GM23338 (cell line): ENCODE measurements around the gene KRTAP19-5. TPM values are rescaled to one million over a fixed set of nuclear protein-coding genes. Genes with fewer than 3 reads are reported as not detected.

Source experiments
- ATAC-seq: fragments of 200-7000 bp; cut with Tn5 transposase; 3 replicates; pipeline ENCODE4 v1.9.1; 2020
- DNase-seq: peaks from one replicate; pipeline ENCODE4 v3.0.0-alpha.2; 2015; ENCODE audit warnings: low spot score
- H2AFZ ChIP-seq: fragments of 200-600 bp; sonication (generic); 2 replicates; pipeline ENCODE4 v1.8.0; 2016; ENCODE audit warnings: antibody characterized with exemption, mild to moderate bottlenecking, moderate library complexity
- H3F3A ChIP-seq: fragments of 200-600 bp; sonication (generic); replicated peaks from 2 replicates; pipeline ENCODE4 v1.8.0; 2017; ENCODE audit warnings: antibody characterized with exemption, mixed run types, low read depth
- H3K27ac ChIP-seq: fragments of 200-600 bp; sonication (generic); 2 replicates; pipeline ENCODE4 v1.6.1; 2016; ENCODE audit warnings: low read depth
- H3K27me3 ChIP-seq: fragments of 200-600 bp; sonication (generic); 2 replicates; pipeline ENCODE4 v1.8.0; 2016; ENCODE audit warnings: mild to moderate bottlenecking, mixed run types, moderate library complexity; ENCODE audit not compliant: insufficient read depth
- H3K36me3 ChIP-seq: fragments of 200-600 bp; sonication (generic); 2 replicates; pipeline ENCODE4 v1.8.0; 2016; ENCODE audit warnings: mild to moderate bottlenecking; ENCODE audit not compliant: insufficient read depth
- H3K4me1 ChIP-seq: fragments of 200-600 bp; sonication (generic); 2 replicates; pipeline ENCODE4 v1.8.0; 2016; ENCODE audit warnings: mild to moderate bottlenecking, moderate library complexity; ENCODE audit not compliant: insufficient read depth
- H3K4me2 ChIP-seq: fragments of 200-600 bp; sonication (generic); 2 replicates; pipeline ENCODE4 v1.7.1; 2017; ENCODE audit warnings: mixed run types
- H3K4me3 ChIP-seq: fragments of 200-600 bp; sonication (generic); 2 replicates; pipeline ENCODE4 v1.6.1; 2016; ENCODE audit warnings: mixed run types
- H3K79me2 ChIP-seq: fragments of 200-600 bp; sonication (generic); replicated peaks from 2 replicates; pipeline ENCODE4 v1.8.0; 2017; ENCODE audit warnings: mild to moderate bottlenecking; ENCODE audit not compliant: insufficient read depth
- H3K9me2 ChIP-seq: fragments of 200-600 bp; sonication (generic); 2 replicates; pipeline ENCODE4 v1.8.0; 2017; ENCODE audit not compliant: insufficient read depth
- H4K20me1 ChIP-seq: fragments of 200-600 bp; sonication (generic); replicated peaks from 2 replicates; pipeline ENCODE4 v1.8.0; 2017; ENCODE audit warnings: mild to moderate bottlenecking; ENCODE audit not compliant: insufficient read depth
- H3K27ac Mint-ChIP-seq: 2 replicates; pipeline ENCODE4 v1.8.0; 2020; ENCODE audit warnings: inconsistent platforms, mild to moderate bottlenecking, moderate library complexity, mixed read lengths
- H3K27me3 Mint-ChIP-seq: 3 replicates; pipeline ENCODE4 v1.8.0; 2022; ENCODE audit warnings: low read depth, mild to moderate bottlenecking, moderate library complexity, mixed read lengths, inconsistent platforms; ENCODE audit not compliant: insufficient read depth, poor library complexity
- H3K36me3 Mint-ChIP-seq: 3 replicates; pipeline ENCODE4 v1.8.0; 2021; ENCODE audit warnings: low read depth, mild to moderate bottlenecking, inconsistent platforms, moderate library complexity, mixed read lengths
- H3K4me1 Mint-ChIP-seq: 3 replicates; pipeline ENCODE4 v1.8.0; 2020; ENCODE audit warnings: mild to moderate bottlenecking, inconsistent platforms, mixed read lengths
- H3K4me3 Mint-ChIP-seq: 3 replicates; pipeline ENCODE4 v1.8.0; 2021; ENCODE audit warnings: moderate library complexity, mild to moderate bottlenecking, inconsistent platforms, mixed read lengths
- H3K9me3 Mint-ChIP-seq: 3 replicates; pipeline ENCODE4 v1.8.0; 2020; ENCODE audit warnings: moderate library complexity, mild to moderate bottlenecking, inconsistent platforms, mixed read lengths
- CREB1 ChIP-seq: fragments of 250-450 bp; sonication (Bioruptor Pico); IDR thresholded peaks from 2 replicates; pipeline ENCODE4 v1.5.0; 2020; ENCODE audit warnings: low read depth, mild to moderate bottlenecking, moderate library complexity
- EZH2 ChIP-seq: fragments of 200-600 bp; sonication (generic); IDR thresholded peaks from one replicate; pipeline ENCODE4 v1.8.0; 2017; ENCODE audit warnings: antibody characterized with exemption, mild to moderate bottlenecking, low read depth; ENCODE audit not compliant: unreplicated experiment
- EZH2phosphoT487 ChIP-seq: fragments of 200-600 bp; sonication (generic); IDR thresholded peaks from one replicate; pipeline ENCODE4 v1.8.1; 2018; ENCODE audit warnings: antibody characterized with exemption; ENCODE audit not compliant: unreplicated experiment
- JUNB ChIP-seq: IDR thresholded peaks from one replicate; pipeline ENCODE4 v1.6.1; 2016; ENCODE audit warnings: antibody characterized with exemption; ENCODE audit not compliant: unreplicated experiment
- NANOG ChIP-seq: IDR thresholded peaks from 2 replicates; pipeline ENCODE4 v1.6.1; 2016; ENCODE audit warnings: antibody characterized with exemption, borderline replicate concordance
- POLR2AphosphoS5 ChIP-seq: IDR thresholded peaks from 2 replicates; pipeline ENCODE4 v1.6.1; 2016; ENCODE audit warnings: antibody characterized with exemption, low read depth
- STAT1 ChIP-seq: IDR thresholded peaks from one replicate; pipeline ENCODE4 v1.6.1; 2016; ENCODE audit warnings: antibody characterized with exemption; ENCODE audit not compliant: unreplicated experiment
- ZNF114 ChIP-seq: fragments of 250-450 bp; sonication (Bioruptor Pico); IDR thresholded peaks from 2 replicates; pipeline ENCODE4 v1.5.0; 2020; ENCODE audit warnings: mild to moderate bottlenecking, moderate library complexity
- ZNF331 ChIP-seq: fragments of 250-450 bp; sonication (Bioruptor Pico); IDR thresholded peaks from 2 replicates; pipeline ENCODE4 v1.5.0; 2020; ENCODE audit warnings: low read depth, mild to moderate bottlenecking, moderate library complexity
- polyA plus RNA-seq: library from polyadenylated mRNA; unstranded; fragments of >200 nt; fragmentation: Nextera tagmentation; extraction: Ambion mirVana; gene quantifications from 2 replicates; pipeline ENCODE4 v1.2.1, GENCODE V29; 2016
- total RNA-seq: library from RNA; depleted of rRNA; stranded (reverse); fragments of >200 nt; shearing (Covaris generic); gene quantifications from 2 replicates; pipeline ENCODE4 v1.2.3, GENCODE V29; 2014
- TF ChIP-seq, protein P1 (sequence below): fragments of 250-450 bp; sonication (Bioruptor Pico); IDR thresholded peaks from 2 replicates; pipeline ENCODE4 v1.5.0; 2020; ENCODE audit warnings: mild to moderate bottlenecking, moderate library complexity
- TF ChIP-seq, protein P2 (sequence below): IDR thresholded peaks from 2 replicates; pipeline ENCODE4 v1.6.1; 2016; ENCODE audit warnings: antibody characterized with exemption
- TF ChIP-seq, protein P3 (sequence below), 2 experiments: fragments of 200-600 bp in 1 of 2; sonication (generic) in 1 of 2; conservative IDR thresholded peaks; 2 replicates each; pipeline versions ENCODE4 v1.5.1 to v1.6.1; 2016 to 2017; ENCODE audit warnings: antibody characterized with exemption in 2 of 2, low read depth in 2 of 2, mild to moderate bottlenecking in 2 of 2, moderate library complexity in 1 of 2
- TF ChIP-seq, protein P4 (sequence below): IDR thresholded peaks from one replicate; pipeline ENCODE4 v1.6.1; 2018; ENCODE audit warnings: antibody characterized with exemption; ENCODE audit not compliant: unreplicated experiment

Gene KRTAP19-5
- total and polyA plus RNA-seq, 2 experiments from 2014 or later, result not detected

DNA sequence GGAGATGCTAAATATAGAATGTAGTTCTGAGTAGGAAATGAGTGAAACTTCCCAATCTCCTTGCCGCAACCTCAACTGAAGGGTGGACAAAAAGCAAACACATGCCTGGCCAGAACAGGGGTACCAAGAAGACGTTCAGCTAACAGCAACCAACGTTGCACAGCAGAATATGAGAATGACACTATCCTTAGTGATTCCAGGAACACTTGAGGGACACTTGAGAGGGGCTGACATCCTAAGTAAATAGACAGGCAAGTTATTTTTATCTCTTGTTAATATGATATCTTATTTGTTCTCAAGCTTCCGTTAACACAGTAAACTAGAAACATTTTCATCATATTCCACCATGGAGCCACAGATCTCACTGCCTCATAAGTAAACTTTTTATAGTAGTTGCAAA lies 22.7 kb downstream of the KRTAP19-5 start:
- no peaks in the 10 kb centered on the region for H3K9me2 ChIP-seq
- H3K36me3 Mint-ChIP-seq, result no peaks in the 10 kb centered on the region
- DNase-seq (no peak), ATAC-seq (no peak)
- H3K36me3 ChIP-seq, result no peaks in the 10 kb centered on the region
- no peaks in the 10 kb centered on the region for H3K9me3 Mint-ChIP-seq
- H3K4me1 ChIP-seq, result no peaks in the 10 kb centered on the region
- peaks cover 3% of the 10 kb centered on the region; the same call in 2 of the 3 replicates for H3K4me1 Mint-ChIP-seq
- H3F3A ChIP-seq, result no peaks in the 10 kb centered on the region
- H3K79me2 ChIP-seq, result no peaks in the 10 kb centered on the region
- no peaks in the 10 kb centered on the region for H3K27me3 ChIP-seq
- H3K4me2 ChIP-seq, result no peak overlapping the region
- H2AFZ ChIP-seq, result no peak overlapping the region
- no peak overlapping the region for H3K27ac ChIP-seq
- no peaks in the 10 kb centered on the region for H4K20me1 ChIP-seq
- no peak overlapping the region for H3K27ac Mint-ChIP-seq
- TF ChIP-seq NANOG, result no peak
- no peak for TF ChIP-seq JUNB
- no peak for TF ChIP-seq EZH2
- TF ChIP-seq POLR2AphosphoS5, result no peak
- TF ChIP-seq, protein P1, sequence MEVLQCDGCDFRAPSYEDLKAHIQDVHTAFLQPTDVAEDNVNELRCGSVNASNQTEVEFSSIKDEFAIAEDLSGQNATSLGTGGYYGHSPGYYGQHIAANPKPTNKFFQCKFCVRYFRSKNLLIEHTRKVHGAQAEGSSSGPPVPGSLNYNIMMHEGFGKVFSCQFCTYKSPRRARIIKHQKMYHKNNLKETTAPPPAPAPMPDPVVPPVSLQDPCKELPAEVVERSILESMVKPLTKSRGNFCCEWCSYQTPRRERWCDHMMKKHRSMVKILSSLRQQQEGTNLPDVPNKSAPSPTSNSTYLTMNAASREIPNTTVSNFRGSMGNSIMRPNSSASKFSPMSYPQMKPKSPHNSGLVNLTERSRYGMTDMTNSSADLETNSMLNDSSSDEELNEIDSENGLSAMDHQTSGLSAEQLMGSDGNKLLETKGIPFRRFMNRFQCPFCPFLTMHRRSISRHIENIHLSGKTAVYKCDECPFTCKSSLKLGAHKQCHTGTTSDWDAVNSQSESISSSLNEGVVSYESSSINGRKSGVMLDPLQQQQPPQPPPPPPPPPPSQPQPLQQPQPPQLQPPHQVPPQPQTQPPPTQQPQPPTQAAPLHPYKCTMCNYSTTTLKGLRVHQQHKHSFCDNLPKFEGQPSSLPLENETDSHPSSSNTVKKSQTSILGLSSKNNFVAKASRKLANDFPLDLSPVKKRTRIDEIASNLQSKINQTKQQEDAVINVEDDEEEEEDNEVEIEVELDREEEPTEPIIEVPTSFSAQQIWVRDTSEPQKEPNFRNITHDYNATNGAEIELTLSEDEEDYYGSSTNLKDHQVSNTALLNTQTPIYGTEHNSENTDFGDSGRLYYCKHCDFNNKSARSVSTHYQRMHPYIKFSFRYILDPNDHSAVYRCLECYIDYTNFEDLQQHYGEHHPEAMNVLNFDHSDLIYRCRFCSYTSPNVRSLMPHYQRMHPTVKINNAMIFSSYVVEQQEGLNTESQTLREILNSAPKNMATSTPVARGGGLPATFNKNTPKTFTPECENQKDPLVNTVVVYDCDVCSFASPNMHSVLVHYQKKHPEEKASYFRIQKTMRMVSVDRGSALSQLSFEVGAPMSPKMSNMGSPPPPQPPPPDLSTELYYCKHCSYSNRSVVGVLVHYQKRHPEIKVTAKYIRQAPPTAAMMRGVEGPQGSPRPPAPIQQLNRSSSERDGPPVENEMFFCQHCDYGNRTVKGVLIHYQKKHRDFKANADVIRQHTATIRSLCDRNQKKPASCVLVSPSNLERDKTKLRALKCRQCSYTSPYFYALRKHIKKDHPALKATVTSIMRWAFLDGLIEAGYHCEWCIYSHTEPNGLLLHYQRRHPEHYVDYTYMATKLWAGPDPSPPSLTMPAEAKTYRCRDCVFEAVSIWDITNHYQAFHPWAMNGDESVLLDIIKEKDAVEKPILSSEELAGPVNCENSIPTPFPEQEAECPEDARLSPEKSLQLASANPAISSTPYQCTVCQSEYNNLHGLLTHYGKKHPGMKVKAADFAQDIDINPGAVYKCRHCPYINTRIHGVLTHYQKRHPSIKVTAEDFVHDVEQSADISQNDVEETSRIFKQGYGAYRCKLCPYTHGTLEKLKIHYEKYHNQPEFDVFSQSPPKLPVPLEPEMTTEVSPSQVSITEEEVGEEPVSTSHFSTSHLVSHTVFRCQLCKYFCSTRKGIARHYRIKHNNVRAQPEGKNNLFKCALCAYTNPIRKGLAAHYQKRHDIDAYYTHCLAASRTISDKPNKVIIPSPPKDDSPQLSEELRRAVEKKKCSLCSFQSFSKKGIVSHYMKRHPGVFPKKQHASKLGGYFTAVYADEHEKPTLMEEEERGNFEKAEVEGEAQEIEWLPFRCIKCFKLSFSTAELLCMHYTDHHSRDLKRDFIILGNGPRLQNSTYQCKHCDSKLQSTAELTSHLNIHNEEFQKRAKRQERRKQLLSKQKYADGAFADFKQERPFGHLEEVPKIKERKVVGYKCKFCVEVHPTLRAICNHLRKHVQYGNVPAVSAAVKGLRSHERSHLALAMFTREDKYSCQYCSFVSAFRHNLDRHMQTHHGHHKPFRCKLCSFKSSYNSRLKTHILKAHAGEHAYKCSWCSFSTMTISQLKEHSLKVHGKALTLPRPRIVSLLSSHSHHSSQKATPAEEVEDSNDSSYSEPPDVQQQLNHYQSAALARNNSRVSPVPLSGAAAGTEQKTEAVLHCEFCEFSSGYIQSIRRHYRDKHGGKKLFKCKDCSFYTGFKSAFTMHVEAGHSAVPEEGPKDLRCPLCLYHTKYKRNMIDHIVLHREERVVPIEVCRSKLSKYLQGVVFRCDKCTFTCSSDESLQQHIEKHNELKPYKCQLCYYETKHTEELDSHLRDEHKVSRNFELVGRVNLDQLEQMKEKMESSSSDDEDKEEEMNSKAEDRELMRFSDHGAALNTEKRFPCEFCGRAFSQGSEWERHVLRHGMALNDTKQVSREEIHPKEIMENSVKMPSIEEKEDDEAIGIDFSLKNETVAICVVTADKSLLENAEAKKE, result no peak
- no peak for TF ChIP-seq ZNF114
- no peak for TF ChIP-seq EZH2phosphoT487
- no peak for TF ChIP-seq ZNF331 (CRISPR knock-in tag)
- TF ChIP-seq, protein P2, sequence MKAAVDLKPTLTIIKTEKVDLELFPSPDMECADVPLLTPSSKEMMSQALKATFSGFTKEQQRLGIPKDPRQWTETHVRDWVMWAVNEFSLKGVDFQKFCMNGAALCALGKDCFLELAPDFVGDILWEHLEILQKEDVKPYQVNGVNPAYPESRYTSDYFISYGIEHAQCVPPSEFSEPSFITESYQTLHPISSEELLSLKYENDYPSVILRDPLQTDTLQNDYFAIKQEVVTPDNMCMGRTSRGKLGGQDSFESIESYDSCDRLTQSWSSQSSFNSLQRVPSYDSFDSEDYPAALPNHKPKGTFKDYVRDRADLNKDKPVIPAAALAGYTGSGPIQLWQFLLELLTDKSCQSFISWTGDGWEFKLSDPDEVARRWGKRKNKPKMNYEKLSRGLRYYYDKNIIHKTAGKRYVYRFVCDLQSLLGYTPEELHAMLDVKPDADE, result no peak
- no peak for TF ChIP-seq STAT1
- TF ChIP-seq, protein P3, sequence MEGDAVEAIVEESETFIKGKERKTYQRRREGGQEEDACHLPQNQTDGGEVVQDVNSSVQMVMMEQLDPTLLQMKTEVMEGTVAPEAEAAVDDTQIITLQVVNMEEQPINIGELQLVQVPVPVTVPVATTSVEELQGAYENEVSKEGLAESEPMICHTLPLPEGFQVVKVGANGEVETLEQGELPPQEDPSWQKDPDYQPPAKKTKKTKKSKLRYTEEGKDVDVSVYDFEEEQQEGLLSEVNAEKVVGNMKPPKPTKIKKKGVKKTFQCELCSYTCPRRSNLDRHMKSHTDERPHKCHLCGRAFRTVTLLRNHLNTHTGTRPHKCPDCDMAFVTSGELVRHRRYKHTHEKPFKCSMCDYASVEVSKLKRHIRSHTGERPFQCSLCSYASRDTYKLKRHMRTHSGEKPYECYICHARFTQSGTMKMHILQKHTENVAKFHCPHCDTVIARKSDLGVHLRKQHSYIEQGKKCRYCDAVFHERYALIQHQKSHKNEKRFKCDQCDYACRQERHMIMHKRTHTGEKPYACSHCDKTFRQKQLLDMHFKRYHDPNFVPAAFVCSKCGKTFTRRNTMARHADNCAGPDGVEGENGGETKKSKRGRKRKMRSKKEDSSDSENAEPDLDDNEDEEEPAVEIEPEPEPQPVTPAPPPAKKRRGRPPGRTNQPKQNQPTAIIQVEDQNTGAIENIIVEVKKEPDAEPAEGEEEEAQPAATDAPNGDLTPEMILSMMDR (conservative IDR thresholded peaks at IDR 0.05; ENCODE audit: low read depth in 2 of 2), result no peak
- TF ChIP-seq CREB1 (CRISPR knock-in tag), result no peak
- TF ChIP-seq, protein P4, sequence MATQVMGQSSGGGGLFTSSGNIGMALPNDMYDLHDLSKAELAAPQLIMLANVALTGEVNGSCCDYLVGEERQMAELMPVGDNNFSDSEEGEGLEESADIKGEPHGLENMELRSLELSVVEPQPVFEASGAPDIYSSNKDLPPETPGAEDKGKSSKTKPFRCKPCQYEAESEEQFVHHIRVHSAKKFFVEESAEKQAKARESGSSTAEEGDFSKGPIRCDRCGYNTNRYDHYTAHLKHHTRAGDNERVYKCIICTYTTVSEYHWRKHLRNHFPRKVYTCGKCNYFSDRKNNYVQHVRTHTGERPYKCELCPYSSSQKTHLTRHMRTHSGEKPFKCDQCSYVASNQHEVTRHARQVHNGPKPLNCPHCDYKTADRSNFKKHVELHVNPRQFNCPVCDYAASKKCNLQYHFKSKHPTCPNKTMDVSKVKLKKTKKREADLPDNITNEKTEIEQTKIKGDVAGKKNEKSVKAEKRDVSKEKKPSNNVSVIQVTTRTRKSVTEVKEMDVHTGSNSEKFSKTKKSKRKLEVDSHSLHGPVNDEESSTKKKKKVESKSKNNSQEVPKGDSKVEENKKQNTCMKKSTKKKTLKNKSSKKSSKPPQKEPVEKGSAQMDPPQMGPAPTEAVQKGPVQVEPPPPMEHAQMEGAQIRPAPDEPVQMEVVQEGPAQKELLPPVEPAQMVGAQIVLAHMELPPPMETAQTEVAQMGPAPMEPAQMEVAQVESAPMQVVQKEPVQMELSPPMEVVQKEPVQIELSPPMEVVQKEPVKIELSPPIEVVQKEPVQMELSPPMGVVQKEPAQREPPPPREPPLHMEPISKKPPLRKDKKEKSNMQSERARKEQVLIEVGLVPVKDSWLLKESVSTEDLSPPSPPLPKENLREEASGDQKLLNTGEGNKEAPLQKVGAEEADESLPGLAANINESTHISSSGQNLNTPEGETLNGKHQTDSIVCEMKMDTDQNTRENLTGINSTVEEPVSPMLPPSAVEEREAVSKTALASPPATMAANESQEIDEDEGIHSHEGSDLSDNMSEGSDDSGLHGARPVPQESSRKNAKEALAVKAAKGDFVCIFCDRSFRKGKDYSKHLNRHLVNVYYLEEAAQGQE, result no peak
- no peak overlapping the region for H3K4me3 Mint-ChIP-seq
- no peaks in the 10 kb centered on the region for H3K27me3 Mint-ChIP-seq
- no peak overlapping the region for H3K4me3 ChIP-seq
